HG02938 (cell line): ENCODE measurements around the gene EIF3I.

Experiments used
- ATAC-seq: cut with Tn5 transposase; IDR thresholded peaks from one replicate; pipeline ENCODE4 v1.9.1; 2021; ENCODE audit warnings: mild to moderate bottlenecking, moderate library complexity; ENCODE audit not compliant: unreplicated experiment

EIF3I gene

GRCh38 chr1:32221980-32222755 lies at the start of gene EIF3I, which contains the start of gene TMEM234:
Gene EIF3I (plus strand): TSS chr1:32222407. CDS start chr1:32222442, 35 bp downstream.
Gene TMEM234 (minus strand): TSS chr1:32222353. CDS start chr1:32222322, 31 bp downstream.
- ATAC-seq, result peak; percentile 82

- ATAC-seq, result no peak
These were observed 49.5 kb upstream of the EIF3I start for GRCh38 chr1:32172621-32173245.

GRCh38 chr1:32178380-32179192 lies 43.6 kb upstream of the EIF3I start:
- no peak for ATAC-seq

GRCh38 chr1:32179193-32179442 lies 43.1 kb upstream of the EIF3I start:
- ATAC-seq, result no peak

GRCh38 chr1:32179443-32180185 lies 42.6 kb upstream of the EIF3I start, which contains the start of gene TXLNA:
Gene TXLNA (plus strand): TSS chr1:32179675. CDS start chr1:32180346, 671 bp downstream.
- peak; percentile 80 for ATAC-seq

- ATAC-seq, result no peak
These were observed 41.8 kb upstream of the EIF3I start for GRCh38 chr1:32180186-32181060.

GRCh38 chr1:32181065-32181464 lies 41.1 kb upstream of the EIF3I start:
- no peak for ATAC-seq

- ATAC-seq, result no peak
These were observed 40.6 kb upstream of the EIF3I start for GRCh38 chr1:32181563-32181962.

GRCh38 chr1:32182060-32182459 lies 40.1 kb upstream of the EIF3I start:
- ATAC-seq, result no peak

GRCh38 chr1:32184650-32185049 lies 37.6 kb upstream of the EIF3I start:
- no peak for ATAC-seq

GRCh38 chr1:32186077-32186476 lies 36.1 kb upstream of the EIF3I start:
- no peak for ATAC-seq

- ATAC-seq, result no peak
These were observed 35.7 kb upstream of the EIF3I start for GRCh38 chr1:32186491-32186890.

GRCh38 chr1:32187850-32188249 lies 34.4 kb upstream of the EIF3I start:
- no peak for ATAC-seq

- no peak for ATAC-seq
These were observed 29.8 kb upstream of the EIF3I start for GRCh38 chr1:32192220-32192948.

- no peak for ATAC-seq
These were observed 27.2 kb upstream of the EIF3I start for GRCh38 chr1:32194984-32195383.

- ATAC-seq, result no peak
These were observed 26.7 kb upstream of the EIF3I start for GRCh38 chr1:32195531-32195930.

GRCh38 chr1:32195972-32196823 lies 26.0 kb upstream of the EIF3I start:
- ATAC-seq, result no peak

GRCh38 chr1:32197074-32197473 lies 25.1 kb upstream of the EIF3I start:
- no peak for ATAC-seq
